Measurements from ENCODE around the gene BCAN. TPM values are rescaled to one million over a fixed set of nuclear protein-coding genes. Genes with fewer than 3 reads are reported as not detected.

The BCAN gene
- total and polyA plus RNA-seq, 2 of the 4 experiments (the other 2 are of a cell fraction) = 0.07 TPM; not detected in 1

- Histone ChIP-seq H4K5ac (ENCODE audit: low read depth, low read length) (no peak overlapping the region), H2AK5ac (ENCODE audit: low read depth, low read length) (no peak overlapping the region), H3K36me3 (ENCODE audit: control insufficient read depth, insufficient read depth, low read length) (no peaks in the 10 kb centered on the region), H3K4me2 (ENCODE audit: low read depth, low read length) (peak overlapping the region; percentile 44; the same call in 1 of the 2 replicates), H4K91ac (ENCODE audit: insufficient read depth, low read depth, low read length) (no peak overlapping the region), H2BK120ac (ENCODE audit: low read depth, low read length) (no peak overlapping the region), H3K27ac (ENCODE audit: insufficient read depth, low read length) (no peak overlapping the region), H3K23ac (ENCODE audit: low read depth, low read length) (peak overlapping the region; percentile 45), H3K79me1 (ENCODE audit: low read depth in 1 of 2, low read length in 2 of 2) (no peaks in the 10 kb centered on the region), H4K8ac (ENCODE audit: low read depth in 2 of 2, low read length in 2 of 2) (no peak overlapping the region), H4K20me1 (ENCODE audit: insufficient read depth, low read length) (no peaks in the 10 kb centered on the region), H3K9ac (ENCODE audit: low read depth, low read length) (no peak overlapping the region), H2BK15ac (ENCODE audit: low read depth, low read length) (no peak overlapping the region), H2AK9ac (replicated peaks; ENCODE audit: low read depth, low read length, poor library complexity) (no peak overlapping the region), H3K4me1 (ENCODE audit: control insufficient read depth, insufficient read depth, low read length) (peaks cover 4% of the 10 kb centered on the region; the same call in 1 of the 2 replicates), H2BK5ac (ENCODE audit: low read depth, low read length, poor library complexity, severe bottlenecking) (no peak overlapping the region), H3K4ac (ENCODE audit: low read depth, low read length) (no peak overlapping the region), H3K4me3 (ENCODE audit: insufficient read depth, low read depth, low read length) (no peak overlapping the region), H2AFZ (replicated peaks; ENCODE audit: low read length, poor library complexity) (peak overlapping the region; percentile 12), H3K9me1 (ENCODE audit: insufficient read depth, low read length) (no peaks in the 10 kb centered on the region), H3K27me3 (ENCODE audit: control insufficient read depth, insufficient read depth, low read length) (peaks cover 59% of the 10 kb centered on the region), H2BK20ac (ENCODE audit: low read depth, low read length) (no peak overlapping the region), H3K14ac (replicated peaks; ENCODE audit: low read depth, low read length) (no peak overlapping the region), H3K56ac (ENCODE audit: extremely low read depth, insufficient read depth, low read length) (no peak overlapping the region), H3K9me3 (ENCODE audit: control insufficient read depth, insufficient read depth, low read length) (no peaks in the 10 kb centered on the region), H3K18ac (ENCODE audit: low read depth, low read length) (no peak overlapping the region)
- no CpG with 5 or more reads among the region's 4 CpGs for WGBS, 2 experiments (ENCODE audit: extremely low coverage in 2 of 2, insufficient read length in 1 of 2)
- ATAC-seq (ENCODE audit: low read depth) (no peak), DNase-seq (no peak)
- BruUV-seq (replicated peaks) = no TSS peak
- TF ChIP-seq SMC3 (IDR thresholded peaks at IDR 0.05; ENCODE audit: low read depth, low read length) (no peak), MAZ (IDR thresholded peaks at IDR 0.05; ENCODE audit: borderline replicate concordance, low read depth, low read length) (no peak), ELK1 (IDR thresholded peaks at IDR 0.05; ENCODE audit: borderline replicate concordance, low read depth, low read length) (no peak)
- dilution Hi-C loops (cut with HindIII; ENCODE audit: low sequenced_read_pairs, unreplicated experiment) (no loop called here), in situ Hi-C loops (cut with MboI; ENCODE audit: low sequenced_read_pairs) (no loop called here), intact Hi-C loops (cut with micrococcal nuclease) (no loop called here)
- CTCF ChIA-PET = no interaction called here
- POLR2A ChIA-PET (ENCODE audit: unreplicated experiment) = no interaction called here
Measured at GRCh38 chr1:156615946-156616345, 26.0 kb upstream of the BCAN start.

Data from IMR-90 (cell line).